Measurements from ENCODE around the gene CTNNBL1.
A peak's percentile ranks its signal among the peaks of the same experiment; 100 is the strongest.
"Not testable (repeated sequence)": the region's sequence is repeated elsewhere in the genome, so short reads cannot be mapped to it uniquely, and the experiment has no call there.

Gene CTNNBL1, protein sequence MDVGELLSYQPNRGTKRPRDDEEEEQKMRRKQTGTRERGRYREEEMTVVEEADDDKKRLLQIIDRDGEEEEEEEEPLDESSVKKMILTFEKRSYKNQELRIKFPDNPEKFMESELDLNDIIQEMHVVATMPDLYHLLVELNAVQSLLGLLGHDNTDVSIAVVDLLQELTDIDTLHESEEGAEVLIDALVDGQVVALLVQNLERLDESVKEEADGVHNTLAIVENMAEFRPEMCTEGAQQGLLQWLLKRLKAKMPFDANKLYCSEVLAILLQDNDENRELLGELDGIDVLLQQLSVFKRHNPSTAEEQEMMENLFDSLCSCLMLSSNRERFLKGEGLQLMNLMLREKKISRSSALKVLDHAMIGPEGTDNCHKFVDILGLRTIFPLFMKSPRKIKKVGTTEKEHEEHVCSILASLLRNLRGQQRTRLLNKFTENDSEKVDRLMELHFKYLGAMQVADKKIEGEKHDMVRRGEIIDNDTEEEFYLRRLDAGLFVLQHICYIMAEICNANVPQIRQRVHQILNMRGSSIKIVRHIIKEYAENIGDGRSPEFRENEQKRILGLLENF

DNA sequence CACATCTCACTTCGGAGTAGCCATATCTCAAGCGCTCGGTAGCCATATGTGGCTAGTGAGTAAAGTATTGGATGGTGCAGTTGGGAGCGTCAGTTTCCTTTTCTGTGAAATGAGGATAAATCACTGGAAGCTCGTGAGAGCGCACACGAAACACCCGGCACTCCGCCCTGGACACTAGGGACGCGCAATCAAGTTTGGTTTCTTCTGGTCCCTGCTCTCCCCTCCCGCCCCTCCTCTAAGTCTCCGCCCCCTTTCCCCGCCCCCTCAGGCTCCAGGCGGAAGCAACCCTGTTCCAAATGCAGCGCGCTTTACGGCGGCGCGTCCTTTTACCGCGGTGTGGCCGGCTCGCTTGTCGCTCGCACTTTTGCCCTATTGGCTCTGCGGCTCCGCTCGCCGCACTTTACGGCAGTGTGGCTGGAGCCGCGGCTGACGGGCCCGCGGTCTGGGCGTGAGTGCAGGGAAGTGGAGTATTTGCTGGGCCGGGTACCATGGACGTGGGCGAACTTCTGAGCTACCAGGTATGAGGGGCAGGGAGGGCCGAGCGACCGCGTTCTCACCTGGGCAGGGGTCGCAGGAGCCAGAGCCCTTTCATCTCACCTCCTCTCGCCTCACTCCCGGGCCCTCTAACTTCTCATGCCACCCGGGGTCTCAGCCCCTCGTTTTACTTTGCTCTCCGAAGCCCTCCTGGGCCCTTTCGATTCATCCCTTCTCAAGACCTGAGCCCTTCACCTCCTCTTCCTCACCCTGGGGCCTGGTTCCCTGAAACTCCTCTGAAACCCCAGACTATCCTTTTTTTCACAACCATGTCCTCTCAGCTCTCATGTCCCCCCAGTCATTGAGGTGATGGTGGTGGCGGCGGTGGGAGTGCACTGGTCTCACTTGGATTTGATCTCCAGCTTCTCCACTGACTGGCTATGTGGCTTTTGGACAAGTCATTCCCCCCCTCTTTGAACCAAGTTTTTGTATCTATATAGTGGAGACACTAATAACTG lies at the start of gene CTNNBL1:
Gene CTNNBL1 (plus strand): TSS at position 396 of the 992 bp plus-strand sequence. CDS start 93 bp downstream, at position 489.
- peak; percentile 93 for DNase-seq (ENCODE audit: low read depth)

- no peak for DNase-seq (ENCODE audit: low read depth)
Measured at GRCh38 chr20:37644605-37645004, 49.2 kb upstream of the CTNNBL1 start.

- DNase-seq (ENCODE audit: low read depth): no peak
Measured at GRCh38 chr20:37647946-37648345, 45.9 kb upstream of the CTNNBL1 start.

DNA sequence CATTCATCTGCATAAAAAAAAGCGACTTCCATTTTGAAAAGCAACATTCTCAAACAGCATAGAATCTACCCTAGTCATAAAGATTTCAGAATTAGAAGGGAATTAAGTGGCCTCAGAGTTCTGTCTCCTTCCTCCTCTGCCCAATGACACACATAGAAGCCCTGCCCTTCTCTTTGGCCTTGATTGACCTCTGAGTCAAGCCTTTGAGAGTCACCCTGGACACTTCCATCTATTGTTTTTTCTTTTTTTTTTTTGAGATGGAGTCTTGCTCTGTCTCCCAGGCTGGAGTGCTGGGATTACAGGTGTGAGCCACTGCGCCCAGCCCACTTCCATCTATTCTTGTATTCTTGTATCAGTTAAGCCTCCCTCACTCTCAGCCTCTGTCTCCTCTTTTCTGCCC lies 44.8 kb upstream of the CTNNBL1 start:
- DNase-seq (ENCODE audit: low read depth): no peak

- no peak for DNase-seq (ENCODE audit: low read depth)
Measured at GRCh38 chr20:37649676-37650370, 44.0 kb upstream of the CTNNBL1 start.

DNA sequence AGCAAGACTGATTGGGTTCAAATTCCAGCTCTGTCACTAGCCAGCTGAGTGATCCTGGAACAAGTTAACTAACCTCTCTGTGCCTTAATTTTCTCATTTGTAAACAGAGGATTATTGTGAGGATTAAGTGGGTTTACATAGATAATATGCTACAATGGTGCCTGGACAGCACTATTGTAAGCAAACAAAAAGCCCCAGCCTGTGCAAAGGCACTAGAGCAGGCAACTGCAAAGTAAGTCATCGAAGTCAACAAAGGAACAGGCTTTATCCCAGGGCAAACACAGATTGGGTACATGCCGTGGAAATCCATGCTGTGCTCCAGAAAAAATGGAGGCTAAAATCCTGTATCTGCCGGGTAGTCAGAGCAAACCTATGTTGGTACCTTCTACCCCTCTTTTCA lies 43.2 kb upstream of the CTNNBL1 start:
- no peak for DNase-seq (ENCODE audit: low read depth)

DNA sequence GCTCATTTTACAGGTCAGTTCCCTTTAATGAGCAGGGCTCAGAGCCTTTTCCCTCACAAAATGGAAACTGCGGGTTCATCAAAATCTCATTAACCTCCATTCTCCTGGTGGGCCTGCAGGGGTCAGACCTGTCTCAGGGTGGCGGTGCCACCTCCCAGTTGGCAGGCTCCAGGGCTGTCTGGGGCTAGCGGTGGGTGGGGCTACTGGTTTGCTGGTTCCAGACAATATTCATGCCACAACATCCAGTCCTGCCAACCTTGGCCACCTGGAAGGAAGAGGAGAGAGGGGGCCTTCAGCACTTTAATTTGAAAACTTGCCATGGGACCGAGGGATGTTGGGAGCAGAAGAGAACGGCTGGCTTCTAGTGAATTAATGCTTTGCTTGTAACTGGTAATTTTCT lies 41.9 kb upstream of the CTNNBL1 start:
- DNase-seq (ENCODE audit: low read depth): peak; percentile 4

GRCh38 chr20:37656945-37657344 lies 36.9 kb upstream of the CTNNBL1 start:
- DNase-seq (ENCODE audit: low read depth): no peak

GRCh38 chr20:37657924-37658804 lies 35.7 kb upstream of the CTNNBL1 start:
- DNase-seq (ENCODE audit: low read depth): no peak

GRCh38 chr20:37661519-37661918 lies 32.3 kb upstream of the CTNNBL1 start:
- no peak for DNase-seq (ENCODE audit: low read depth)

DNA sequence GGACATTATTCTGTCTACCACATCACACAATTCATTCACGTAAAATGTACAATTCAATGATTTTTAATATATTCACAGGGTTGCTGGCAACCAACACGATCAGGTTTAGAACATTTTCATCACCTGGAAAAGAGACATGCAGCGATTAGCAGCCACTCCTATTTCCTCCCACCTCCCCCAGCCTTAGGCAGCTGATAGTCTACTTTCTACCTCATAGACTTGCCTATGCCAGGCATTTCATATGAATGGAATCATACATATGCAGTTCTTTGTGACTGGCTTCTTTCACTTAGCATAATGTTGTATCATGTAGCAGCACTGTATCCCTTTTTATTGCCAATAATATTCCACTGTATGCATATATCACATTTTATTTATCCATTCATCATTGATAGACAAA lies 31.5 kb upstream of the CTNNBL1 start:
- DNase-seq (ENCODE audit: low read depth): no peak

DNA sequence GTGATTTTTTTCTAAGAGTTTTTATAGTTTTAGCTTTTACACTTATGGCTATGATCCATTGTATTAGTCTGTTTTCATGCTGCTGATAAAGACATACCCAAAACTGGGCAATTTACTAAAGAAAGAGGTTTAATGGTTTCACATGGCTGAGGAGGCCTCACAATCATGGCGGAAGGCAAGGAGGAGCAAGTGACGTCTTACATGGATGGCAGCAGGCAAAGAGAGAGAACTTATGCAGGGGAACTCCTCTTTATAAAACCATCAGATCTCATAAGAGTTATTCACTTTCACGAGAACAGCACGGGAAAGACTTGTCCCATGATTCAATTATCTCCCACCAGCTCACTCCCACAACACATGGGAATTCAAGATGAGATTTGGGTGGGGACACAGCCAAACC lies 29.2 kb upstream of the CTNNBL1 start:
- DNase-seq (ENCODE audit: low read depth): not testable (repeated sequence)

GRCh38 chr20:37668166-37668565 lies 25.7 kb upstream of the CTNNBL1 start:
- no peak for DNase-seq (ENCODE audit: low read depth)

GRCh38 chr20:37669062-37669772 lies 24.6 kb upstream of the CTNNBL1 start:
- DNase-seq (ENCODE audit: low read depth): no peak

DNA sequence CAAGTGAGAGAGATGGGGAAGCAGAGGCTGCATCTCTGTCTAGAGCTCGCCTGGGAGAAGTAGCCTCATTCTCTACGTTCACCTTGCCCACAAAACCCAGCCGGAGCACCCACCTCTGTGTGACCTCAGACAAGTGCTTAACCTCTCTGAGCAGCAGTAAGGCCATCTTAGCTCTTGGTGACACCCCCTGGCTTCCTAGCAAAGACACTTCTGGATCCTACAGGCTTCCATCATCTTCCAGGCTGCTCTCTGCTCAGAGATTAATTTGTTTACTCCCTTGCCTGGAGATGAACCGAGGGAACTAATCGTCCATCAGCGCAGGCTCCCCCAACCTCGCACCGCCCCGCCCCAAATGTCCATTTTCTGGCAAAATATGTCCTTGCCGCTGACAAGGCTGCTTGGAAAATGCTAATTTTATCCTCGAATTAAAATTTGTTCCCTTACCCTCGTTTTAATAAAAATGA lies 24.0 kb upstream of the CTNNBL1 start:
- DNase-seq (ENCODE audit: low read depth): no peak

DNA sequence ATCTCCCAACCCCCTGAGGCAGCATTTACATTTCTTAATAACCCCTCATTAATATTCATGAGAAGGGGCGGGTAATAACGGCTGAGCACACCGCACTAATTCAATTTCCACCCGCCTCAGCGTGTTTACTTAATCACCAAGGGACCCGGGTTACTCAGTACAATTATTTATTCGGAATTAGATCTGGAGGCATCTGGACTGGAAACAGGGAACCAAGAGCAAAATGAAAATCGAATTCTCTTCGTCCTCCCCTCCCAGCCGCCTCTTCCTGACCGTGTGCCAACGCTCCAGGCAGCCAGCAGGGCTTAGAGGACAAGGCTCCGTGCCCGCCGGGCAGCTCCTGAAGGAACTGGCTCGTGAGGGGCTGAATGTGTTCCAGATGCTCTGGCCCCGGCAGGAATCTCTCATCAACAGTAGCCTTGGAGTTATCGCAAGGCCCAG lies 23.5 kb upstream of the CTNNBL1 start:
- no peak for DNase-seq (ENCODE audit: low read depth)

DNA sequence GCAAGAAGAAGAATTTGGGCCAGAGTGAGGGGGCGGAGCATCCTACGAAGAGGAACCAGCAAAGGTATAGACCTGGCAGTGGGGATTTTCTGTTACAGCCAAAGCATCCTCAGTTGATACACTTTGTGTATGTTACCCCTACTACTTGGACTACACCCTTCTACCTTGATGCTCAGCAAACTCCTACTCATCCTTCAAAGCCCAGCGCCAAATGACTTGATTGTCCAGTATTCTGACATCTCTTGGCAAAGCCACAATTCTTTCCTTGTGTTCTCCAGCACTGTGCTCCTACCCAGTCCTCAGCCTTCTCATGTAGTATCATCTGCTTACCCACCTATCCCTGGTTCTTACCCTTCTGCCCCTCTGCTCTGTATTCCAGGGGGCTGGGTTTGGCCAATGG lies 21.7 kb upstream of the CTNNBL1 start:
- no peak for DNase-seq (ENCODE audit: low read depth)

DNA sequence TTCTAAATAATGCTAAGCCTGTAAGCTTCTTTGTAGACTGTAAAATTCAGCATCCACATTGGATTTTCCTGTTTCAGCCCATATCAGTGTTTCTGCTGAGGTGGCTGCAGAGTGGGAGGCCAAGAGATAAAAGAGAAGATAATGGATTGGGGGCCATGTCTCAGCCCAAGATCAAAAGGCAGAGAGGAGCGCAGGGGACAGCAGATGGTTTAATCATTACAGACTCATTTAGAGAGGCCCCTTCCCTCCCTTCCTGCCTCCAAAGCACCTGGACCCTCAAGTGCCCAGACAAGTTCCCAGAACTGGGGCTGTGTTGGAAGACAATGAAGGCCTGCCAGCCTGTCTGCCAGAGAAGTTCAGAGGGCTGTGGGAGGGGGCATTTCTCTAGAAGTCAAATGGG lies 20.4 kb upstream of the CTNNBL1 start:
- DNase-seq (ENCODE audit: low read depth): no peak

DNA sequence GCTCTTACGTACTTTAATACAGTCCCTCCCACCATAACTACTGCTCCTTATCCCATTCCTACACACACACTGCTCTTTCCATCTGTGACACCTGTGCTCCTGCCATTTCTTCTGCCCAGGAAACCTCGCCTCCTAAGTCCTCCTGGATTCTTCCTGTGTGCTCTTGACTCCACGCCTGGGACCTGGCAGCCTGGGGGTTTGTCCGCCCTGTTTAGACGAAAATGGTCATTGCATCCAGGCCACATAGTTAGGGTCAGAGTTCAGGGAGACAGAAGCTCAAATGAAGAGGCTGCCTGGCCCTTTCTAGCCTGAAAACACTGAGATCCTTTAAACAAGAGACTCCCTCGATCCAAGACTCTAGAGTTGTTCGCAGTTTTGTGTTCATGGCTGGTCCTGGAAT lies 17.4 kb upstream of the CTNNBL1 start:
- no peak for DNase-seq (ENCODE audit: low read depth)
